HEK293 (cell line): ENCODE results near the gene MSL3B.

Experiments used
- CTCF ChIA-PET: fragments of 350-600 bp; formaldehyde crosslinking; extraction: SDS; loops from one replicate; lab custom pipeline; 2021; ENCODE audit warnings: antibody characterized with exemption; lab: Yijun Ruan, JAX
- POLR2A ChIA-PET: fragments of 300-600 bp; formaldehyde crosslinking; extraction: SDS; loops from one replicate; lab custom pipeline; 2020; ENCODE audit warnings: antibody characterized with exemption, inconsistent platforms; lab: Yijun Ruan, JAX
- H3K27ac ChIP-seq: fragments of 200-500 bp; sonication (Bioruptor generic); 2 replicates; pipeline ENCODE4 v1.5.1; 2014; ENCODE audit warnings: low read depth, low read length, control low read depth, inconsistent platforms; ENCODE audit errors: extremely low read depth
- H3K36me3 ChIP-seq, 2 experiments: fragments of 200-500 bp in 1 of 2; sonication (Bioruptor generic) in 1 of 2; 1 replicate in 1 of 2; 2 replicates in 1 of 2; pipeline ENCODE4 v1.5.1; 2014 to 2017; ENCODE audit warnings: inconsistent platforms in 2 of 2, low read length in 2 of 2; ENCODE audit not compliant: control insufficient read depth in 2 of 2, insufficient read depth in 1 of 2
- H3K4me1 ChIP-seq: fragments of 200-500 bp; sonication (Bioruptor generic); 2 replicates; pipeline ENCODE4 v1.5.1; 2014; ENCODE audit warnings: mild to moderate bottlenecking, low read length, inconsistent platforms; ENCODE audit not compliant: control insufficient read depth, insufficient read depth
- H3K4me3 ChIP-seq: 2 replicates; pipeline ENCODE4 v1.5.1; 2011; ENCODE audit warnings: low read depth, mild to moderate bottlenecking, control low read depth, low read length, moderate library complexity
- H3K9me3 ChIP-seq: fragments of 200-500 bp; sonication (Bioruptor generic); 2 replicates; pipeline ENCODE4 v1.5.1; 2014; ENCODE audit warnings: low read depth, low read length, inconsistent platforms; ENCODE audit not compliant: control insufficient read depth, insufficient read depth
- EGR2 ChIP-seq: fragments of 450-650 bp; formaldehyde crosslinking; IDR thresholded peaks from 2 replicates; pipeline ENCODE4 v1.5.1; 2016; ENCODE audit warnings: low read depth, missing biosample characterization, missing genetic modification characterization
- GLI4 ChIP-seq: fragments of 450-650 bp; formaldehyde crosslinking; IDR thresholded peaks from 2 replicates; pipeline ENCODE4 v1.5.1; 2016; ENCODE audit warnings: missing biosample characterization, missing genetic modification characterization
- KLF10 ChIP-seq: fragments of 450-650 bp; IDR thresholded peaks from 2 replicates; pipeline ENCODE4 v1.5.1; 2018; ENCODE audit warnings: missing biosample characterization, mild to moderate bottlenecking, missing genetic modification characterization
- KLF9 ChIP-seq: fragments of 450-650 bp; formaldehyde crosslinking; IDR thresholded peaks from 2 replicates; pipeline ENCODE4 v1.5.1; 2016; ENCODE audit warnings: missing biosample characterization, missing genetic modification characterization, low read depth
- SP3 ChIP-seq: fragments of 450-650 bp; formaldehyde crosslinking; IDR thresholded peaks from 2 replicates; pipeline ENCODE4 v1.5.1; 2016; ENCODE audit warnings: missing biosample characterization, missing genetic modification characterization
- SP7 ChIP-seq: fragments of 450-650 bp; formaldehyde crosslinking; IDR thresholded peaks from 2 replicates; pipeline ENCODE4 v1.5.1; 2016; ENCODE audit warnings: missing biosample characterization, missing genetic modification characterization
- YY1 ChIP-seq: fragments of 450-650 bp; formaldehyde crosslinking; IDR thresholded peaks from 2 replicates; pipeline ENCODE4 v1.5.1; 2018; ENCODE audit warnings: missing biosample characterization, missing genetic modification characterization
- ZBTB26 ChIP-seq: fragments of 450-650 bp; formaldehyde crosslinking; optimal IDR thresholded peaks from 2 replicates; pipeline ENCODE3; 2016; ENCODE audit warnings: missing biosample characterization, mild to moderate bottlenecking, missing genetic modification characterization
- ZEB2 ChIP-seq: fragments of 450-650 bp; formaldehyde crosslinking; IDR thresholded peaks from 2 replicates; pipeline ENCODE4 v1.5.1; 2016; ENCODE audit warnings: missing biosample characterization, missing genetic modification characterization
- ZFP37 ChIP-seq: fragments of 450-650 bp; formaldehyde crosslinking; IDR thresholded peaks from 2 replicates; pipeline ENCODE4 v1.5.1; 2016; ENCODE audit warnings: missing biosample characterization, missing genetic modification characterization
- ZFP41 ChIP-seq: fragments of 450-650 bp; formaldehyde crosslinking; IDR thresholded peaks from 2 replicates; pipeline ENCODE4 v1.5.1; 2016; ENCODE audit warnings: missing biosample characterization, missing genetic modification characterization, borderline replicate concordance
- ZNF140 ChIP-seq: fragments of 450-650 bp; formaldehyde crosslinking; IDR thresholded peaks from 2 replicates; pipeline ENCODE4 v1.5.1; 2016; ENCODE audit warnings: missing biosample characterization, missing genetic modification characterization
- ZNF211 ChIP-seq: fragments of 450-650 bp; formaldehyde crosslinking; IDR thresholded peaks from 2 replicates; pipeline ENCODE4 v1.5.1; 2016; ENCODE audit warnings: low read depth, missing biosample characterization, missing genetic modification characterization
- ZNF24 ChIP-seq: fragments of 450-650 bp; formaldehyde crosslinking; IDR thresholded peaks from 2 replicates; pipeline ENCODE4 v1.5.1; 2016; ENCODE audit warnings: missing biosample characterization, missing genetic modification characterization
- ZNF311 ChIP-seq: fragments of 450-650 bp; formaldehyde crosslinking; IDR thresholded peaks from 2 replicates; pipeline ENCODE4 v1.5.1; 2017; ENCODE audit warnings: missing biosample characterization, missing genetic modification characterization, borderline replicate concordance
- ZNF324 ChIP-seq: fragments of 450-650 bp; formaldehyde crosslinking; IDR thresholded peaks from 2 replicates; pipeline ENCODE4 v1.5.1; 2016; ENCODE audit warnings: missing biosample characterization, missing genetic modification characterization
- ZNF518A ChIP-seq: fragments of 450-650 bp; formaldehyde crosslinking; conservative IDR thresholded peaks from 2 replicates; pipeline ENCODE4 v1.5.1; 2016; ENCODE audit warnings: low read depth, missing biosample characterization, missing genetic modification characterization
- ZNF561 ChIP-seq: fragments of 450-650 bp; IDR thresholded peaks from 2 replicates; pipeline ENCODE4 v1.5.1; 2018; ENCODE audit warnings: missing biosample characterization, missing genetic modification characterization, borderline replicate concordance
- ZNF600 ChIP-seq: fragments of 450-650 bp; formaldehyde crosslinking; IDR thresholded peaks from 2 replicates; pipeline ENCODE4 v1.5.1; 2016; ENCODE audit warnings: missing biosample characterization, missing genetic modification characterization
- ZNF610 ChIP-seq: fragments of 450-650 bp; formaldehyde crosslinking; IDR thresholded peaks from 2 replicates; pipeline ENCODE4 v1.5.1; 2016; ENCODE audit warnings: missing biosample characterization, missing genetic modification characterization, borderline replicate concordance
- TF ChIP-seq, protein P1 (sequence below): fragments of 450-650 bp; formaldehyde crosslinking; IDR thresholded peaks from 2 replicates; pipeline ENCODE4 v1.5.1; 2016; ENCODE audit warnings: missing biosample characterization, missing genetic modification characterization
- TF ChIP-seq, protein P2 (sequence below): IDR thresholded peaks from 2 replicates; pipeline ENCODE4 v1.6.1; 2011; ENCODE audit warnings: mild to moderate bottlenecking, low read depth, low read length, borderline replicate concordance
- TF ChIP-seq, protein P3 (sequence below): fragments of 450-650 bp; formaldehyde crosslinking; IDR thresholded peaks from 2 replicates; pipeline ENCODE4 v1.5.1; 2016; ENCODE audit warnings: missing biosample characterization, missing genetic modification characterization

Gene MSL3B

DNA sequence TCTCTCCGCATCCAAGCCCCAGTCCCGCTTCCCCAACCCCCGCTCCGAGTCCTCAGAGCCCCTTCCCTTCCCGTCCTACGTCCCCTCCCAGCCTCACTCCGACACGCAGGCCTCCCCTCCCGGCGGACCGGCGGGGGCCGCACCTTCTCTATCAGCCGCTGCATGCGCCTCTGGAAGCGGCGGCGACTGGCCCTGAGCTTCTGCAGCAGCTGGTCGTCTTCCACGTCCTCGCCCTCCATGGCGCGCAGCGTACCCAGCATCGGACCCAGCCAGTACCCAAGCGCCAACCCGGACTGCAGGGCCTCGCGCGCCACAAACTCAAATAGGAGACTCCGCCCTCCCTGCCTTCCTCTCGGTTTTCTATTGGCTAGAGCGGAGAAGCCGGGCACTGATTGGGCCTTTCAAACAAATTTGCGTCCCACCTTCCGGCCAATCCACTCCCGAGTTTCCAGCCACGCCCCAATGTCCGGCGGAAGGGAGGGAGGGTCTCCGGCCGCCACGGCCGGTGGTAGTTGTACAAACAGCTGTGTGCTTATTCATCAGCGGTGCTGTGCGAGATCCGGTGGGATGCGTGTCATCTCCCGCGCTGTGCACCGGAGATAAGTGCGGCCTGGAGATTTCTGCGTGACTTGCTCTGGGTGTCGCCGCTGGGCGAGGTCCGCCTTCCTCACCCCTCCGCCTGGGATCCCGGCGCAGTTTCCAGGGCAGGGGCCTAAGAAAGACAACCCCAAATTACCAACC, 13.8 kb downstream of the MSL3B start, which contains the start of gene HJURP:
Gene HJURP (minus strand): TSS at position 295 of the 741 bp plus-strand sequence. CDS start 35 bp downstream, at position 260.
- ChIA-PET CTCF (interaction anchor here (0.5 to 2.2 kb wide), 4 partner anchors 8 to 942 kb away, joined by 3 to 7 read pairs (median 4); no protein-coding TSS in a partner anchor), POLR2A (interaction anchor here (1.0 to 2.2 kb wide), 6 partner anchors 9 to 288 kb away, joined by 3 to 6 read pairs (median 4); partner anchors contain the start of genes MSL3B and USP40)
- H3K27ac ChIP-seq, result peak within 1 kb of the TSS; percentile 79; the same call in 1 of the 2 replicates
- no peaks in the 10 kb centered on the region for H3K9me3 ChIP-seq
- H3K4me3 ChIP-seq, result peak within 1 kb of the TSS; percentile 94
- H3K36me3 ChIP-seq, result peaks cover 23 to 41% of the 10 kb centered on the region in 2 experiments
- H3K4me1 ChIP-seq, result no peaks in the 10 kb centered on the region
- no peak for TF ChIP-seq EGR2 (tag by site-specific recombination)
- TF ChIP-seq ZNF211 (tag by site-specific recombination), result no peak
- TF ChIP-seq YY1 (tag by site-specific recombination), result 0 out of 2 replicates have a peak, but pooled peaks have one; percentile 24
- TF ChIP-seq ZNF610 (tag by site-specific recombination), result no peak
- TF ChIP-seq ZNF518A, result peak; percentile 46; the same call in 1 of the 2 replicates
- TF ChIP-seq, protein P1, sequence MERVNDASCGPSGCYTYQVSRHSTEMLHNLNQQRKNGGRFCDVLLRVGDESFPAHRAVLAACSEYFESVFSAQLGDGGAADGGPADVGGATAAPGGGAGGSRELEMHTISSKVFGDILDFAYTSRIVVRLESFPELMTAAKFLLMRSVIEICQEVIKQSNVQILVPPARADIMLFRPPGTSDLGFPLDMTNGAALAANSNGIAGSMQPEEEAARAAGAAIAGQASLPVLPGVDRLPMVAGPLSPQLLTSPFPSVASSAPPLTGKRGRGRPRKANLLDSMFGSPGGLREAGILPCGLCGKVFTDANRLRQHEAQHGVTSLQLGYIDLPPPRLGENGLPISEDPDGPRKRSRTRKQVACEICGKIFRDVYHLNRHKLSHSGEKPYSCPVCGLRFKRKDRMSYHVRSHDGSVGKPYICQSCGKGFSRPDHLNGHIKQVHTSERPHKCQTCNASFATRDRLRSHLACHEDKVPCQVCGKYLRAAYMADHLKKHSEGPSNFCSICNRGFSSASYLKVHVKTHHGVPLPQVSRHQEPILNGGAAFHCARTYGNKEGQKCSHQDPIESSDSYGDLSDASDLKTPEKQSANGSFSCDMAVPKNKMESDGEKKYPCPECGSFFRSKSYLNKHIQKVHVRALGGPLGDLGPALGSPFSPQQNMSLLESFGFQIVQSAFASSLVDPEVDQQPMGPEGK (tag by site-specific recombination), result 0 out of 2 replicates have a peak, but pooled peaks have one; percentile 39
- 0 out of 2 replicates have a peak, but pooled peaks have one; percentile 44 for TF ChIP-seq ZNF600 (tag by site-specific recombination)
- peak; percentile 96 for TF ChIP-seq KLF10
- no peak for TF ChIP-seq ZNF140
- no peak for TF ChIP-seq ZNF311
- 0 out of 2 replicates have a peak, but pooled peaks have one; percentile 26 for TF ChIP-seq ZNF24 (tag by site-specific recombination)
- TF ChIP-seq, protein P2, sequence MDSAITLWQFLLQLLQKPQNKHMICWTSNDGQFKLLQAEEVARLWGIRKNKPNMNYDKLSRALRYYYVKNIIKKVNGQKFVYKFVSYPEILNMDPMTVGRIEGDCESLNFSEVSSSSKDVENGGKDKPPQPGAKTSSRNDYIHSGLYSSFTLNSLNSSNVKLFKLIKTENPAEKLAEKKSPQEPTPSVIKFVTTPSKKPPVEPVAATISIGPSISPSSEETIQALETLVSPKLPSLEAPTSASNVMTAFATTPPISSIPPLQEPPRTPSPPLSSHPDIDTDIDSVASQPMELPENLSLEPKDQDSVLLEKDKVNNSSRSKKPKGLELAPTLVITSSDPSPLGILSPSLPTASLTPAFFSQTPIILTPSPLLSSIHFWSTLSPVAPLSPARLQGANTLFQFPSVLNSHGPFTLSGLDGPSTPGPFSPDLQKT, result peak; percentile 37; the same call in 1 of the 2 replicates
- no peak for TF ChIP-seq ZNF324 (tag by site-specific recombination)
- TF ChIP-seq ZNF561 (tag by site-specific recombination), result no peak
- TF ChIP-seq ZFP37 (tag by site-specific recombination), result peak; percentile 74
- TF ChIP-seq, protein P3, sequence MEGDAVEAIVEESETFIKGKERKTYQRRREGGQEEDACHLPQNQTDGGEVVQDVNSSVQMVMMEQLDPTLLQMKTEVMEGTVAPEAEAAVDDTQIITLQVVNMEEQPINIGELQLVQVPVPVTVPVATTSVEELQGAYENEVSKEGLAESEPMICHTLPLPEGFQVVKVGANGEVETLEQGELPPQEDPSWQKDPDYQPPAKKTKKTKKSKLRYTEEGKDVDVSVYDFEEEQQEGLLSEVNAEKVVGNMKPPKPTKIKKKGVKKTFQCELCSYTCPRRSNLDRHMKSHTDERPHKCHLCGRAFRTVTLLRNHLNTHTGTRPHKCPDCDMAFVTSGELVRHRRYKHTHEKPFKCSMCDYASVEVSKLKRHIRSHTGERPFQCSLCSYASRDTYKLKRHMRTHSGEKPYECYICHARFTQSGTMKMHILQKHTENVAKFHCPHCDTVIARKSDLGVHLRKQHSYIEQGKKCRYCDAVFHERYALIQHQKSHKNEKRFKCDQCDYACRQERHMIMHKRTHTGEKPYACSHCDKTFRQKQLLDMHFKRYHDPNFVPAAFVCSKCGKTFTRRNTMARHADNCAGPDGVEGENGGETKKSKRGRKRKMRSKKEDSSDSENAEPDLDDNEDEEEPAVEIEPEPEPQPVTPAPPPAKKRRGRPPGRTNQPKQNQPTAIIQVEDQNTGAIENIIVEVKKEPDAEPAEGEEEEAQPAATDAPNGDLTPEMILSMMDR, result 0 out of 2 replicates have a peak, but pooled peaks have one; percentile 28
- TF ChIP-seq ZEB2, result peak; percentile 47
- TF ChIP-seq ZFP41, result no peak
- peak; percentile 59 for TF ChIP-seq SP7 (tag by site-specific recombination)
- TF ChIP-seq GLI4 (tag by site-specific recombination), result 0 out of 2 replicates have a peak, but pooled peaks have one; percentile 27
- peak; percentile 28; the same call in 1 of the 2 replicates for TF ChIP-seq KLF9
- TF ChIP-seq SP3, result peak; percentile 92
- TF ChIP-seq ZBTB26 (tag by site-specific recombination), result peak; percentile 69
